Neural progenitor cell (in vitro differentiated cells): ENCODE data around the gene FIBCD1. TPM values are rescaled to one million over a fixed set of nuclear protein-coding genes. Genes with fewer than 3 reads are reported as not detected.

ENCODE experiments used
- DNase-seq: peaks from one replicate; pipeline ENCODE4 v3.0.0-alpha.2; 2016; ENCODE audit warnings: low spot score
- H2AFZ ChIP-seq: fragments of 200-600 bp; sonication (generic); replicated peaks from 2 replicates; pipeline ENCODE4 v1.6.1; 2016; ENCODE audit warnings: antibody characterized with exemption
- H3F3A ChIP-seq: fragments of 200-600 bp; sonication (generic); 2 replicates; pipeline ENCODE4 v1.6.1; 2016; ENCODE audit warnings: antibody characterized with exemption, low read depth
- H3K27ac ChIP-seq: fragments of 200-600 bp; sonication (generic); 2 replicates; pipeline ENCODE4 v1.5.1; 2016; ENCODE audit warnings: mild to moderate bottlenecking
- H3K27me3 ChIP-seq: fragments of 200-600 bp; sonication (generic); 2 replicates; pipeline ENCODE4 v1.6.1; 2016; ENCODE audit warnings: mild to moderate bottlenecking, moderate library complexity
- H3K36me3 ChIP-seq: fragments of 200-600 bp; sonication (generic); 2 replicates; pipeline ENCODE4 v1.5.1; 2016
- H3K4me1 ChIP-seq: fragments of 200-600 bp; sonication (generic); 2 replicates; pipeline ENCODE4 v1.6.1; 2016; ENCODE audit warnings: mixed run types
- H3K4me2 ChIP-seq: fragments of 200-600 bp; sonication (generic); 2 replicates; pipeline ENCODE4 v1.6.1; 2016
- H3K4me3 ChIP-seq: fragments of 200-600 bp; sonication (generic); 2 replicates; pipeline ENCODE4 v1.5.1; 2016
- H3K79me2 ChIP-seq: fragments of 200-600 bp; sonication (generic); 2 replicates; pipeline ENCODE4 v1.6.1; 2016; ENCODE audit warnings: low read depth
- H3K9ac ChIP-seq: fragments of 200-600 bp; sonication (generic); 2 replicates; pipeline ENCODE4 v1.6.1; 2016
- H3K9me3 ChIP-seq: fragments of 200-600 bp; sonication (generic); 2 replicates; pipeline ENCODE4 v1.5.1; 2016; ENCODE audit warnings: low read depth
- H4K20me1 ChIP-seq: fragments of 200-600 bp; sonication (generic); 2 replicates; pipeline ENCODE4 v1.6.1; 2016; ENCODE audit warnings: low read depth
- H3K27ac Mint-ChIP-seq: 3 replicates; pipeline ENCODE4 v1.8.0; 2021; ENCODE audit warnings: mixed read lengths
- H3K27me3 Mint-ChIP-seq: 2 replicates; pipeline ENCODE4 v1.8.0; 2022; ENCODE audit warnings: low read depth, mild to moderate bottlenecking, inconsistent platforms, moderate library complexity, mixed read lengths; ENCODE audit not compliant: insufficient read depth
- H3K36me3 Mint-ChIP-seq: 3 replicates; pipeline ENCODE4 v1.8.0; 2021; ENCODE audit warnings: mixed read lengths
- H3K4me1 Mint-ChIP-seq: 3 replicates; pipeline ENCODE4 v1.8.0; 2021; ENCODE audit warnings: mixed read lengths
- H3K4me3 Mint-ChIP-seq: 3 replicates; pipeline ENCODE4 v1.8.0; 2021; ENCODE audit warnings: mild to moderate bottlenecking, moderate library complexity, mixed read lengths
- H3K9me3 Mint-ChIP-seq: 3 replicates; pipeline ENCODE4 v1.8.0; 2020; ENCODE audit warnings: mixed read lengths
- CTCF ChIP-seq: fragments of 200-600 bp; sonication (generic); IDR thresholded peaks from 2 replicates; pipeline ENCODE4 v1.5.1; 2017; ENCODE audit warnings: antibody characterized with exemption, mild to moderate bottlenecking
- EZH2 ChIP-seq: fragments of 200-600 bp; sonication (generic); IDR thresholded peaks from 2 replicates; pipeline ENCODE4 v1.6.1; 2017; ENCODE audit warnings: antibody characterized with exemption, mild to moderate bottlenecking, moderate library complexity
- EZH2phosphoT487 ChIP-seq: fragments of 200-600 bp; sonication (generic); IDR thresholded peaks from 2 replicates; pipeline ENCODE4 v1.6.1; 2017; ENCODE audit warnings: antibody characterized with exemption
- total RNA-seq: library from RNA; depleted of rRNA; stranded (reverse); fragments of >200 nt; gene quantifications from 2 replicates; pipeline ENCODE4 v1.2.3, GENCODE V29; 2015; ENCODE audit warnings: low replicate concordance

FIBCD1 gene
- total RNA-seq, 1 donor from 2014 or later, result 1.8 TPM

DNA sequence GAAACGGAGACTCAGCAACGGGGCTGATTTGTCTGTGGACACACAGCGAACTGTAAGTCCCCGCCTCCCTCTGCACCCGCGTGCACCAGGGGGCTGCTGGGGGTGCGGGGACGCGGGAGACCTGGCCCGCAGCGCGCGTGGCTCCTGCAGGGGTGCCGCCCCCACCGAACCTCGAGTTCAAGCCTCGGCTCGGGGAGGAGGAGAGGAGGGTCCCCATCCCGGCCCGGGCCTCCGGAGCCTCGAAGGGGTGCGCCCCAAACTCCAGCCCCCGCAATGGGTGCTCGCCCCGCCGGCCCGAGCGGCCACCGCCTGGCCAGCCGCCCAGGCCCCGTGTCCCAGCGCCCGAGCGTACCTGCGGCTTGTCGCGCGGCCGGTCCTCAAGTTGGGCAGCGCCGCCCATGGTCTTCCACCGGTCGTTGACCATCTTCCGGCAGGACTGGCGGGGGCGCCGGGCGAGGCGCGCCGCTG, 829 bp downstream of the FIBCD1 start:
- no peak overlapping the region for H2AFZ ChIP-seq

GRCh38 chr9:130937146-130938076, 1.6 kb downstream of the FIBCD1 start:
- no peaks in the 10 kb centered on the region for H3K36me3 Mint-ChIP-seq
- no peaks in the 10 kb centered on the region for H3K36me3 ChIP-seq
- H3K27ac Mint-ChIP-seq, result no peak overlapping the region
- peaks cover 42% of the 10 kb centered on the region for H3K27me3 Mint-ChIP-seq
- H3K4me2 ChIP-seq, result peak overlapping the region; percentile 97
- H3K4me3 Mint-ChIP-seq, result peak overlapping the region; percentile 83
- H3K4me1 Mint-ChIP-seq, result peaks cover 41% of the 10 kb centered on the region
- TF ChIP-seq EZH2phosphoT487 (no peak), CTCF (no peak), EZH2 (no peak)
- H3K9ac ChIP-seq, result no peak overlapping the region
- peaks cover 3% of the 10 kb centered on the region for H3K9me3 Mint-ChIP-seq
- no peaks in the 10 kb centered on the region for H3K9me3 ChIP-seq
- H3K79me2 ChIP-seq, result no peaks in the 10 kb centered on the region
- H3F3A ChIP-seq, result peaks cover 69% of the 10 kb centered on the region
- H3K4me1 ChIP-seq, result peaks cover 37% of the 10 kb centered on the region
- H2AFZ ChIP-seq, result no peak overlapping the region
- H4K20me1 ChIP-seq, result peaks cover 41% of the 10 kb centered on the region
- H3K27me3 ChIP-seq, result peaks cover 61% of the 10 kb centered on the region
- no peak for DNase-seq
- H3K4me3 ChIP-seq, result peak overlapping the region; percentile 89
- no peak overlapping the region for H3K27ac ChIP-seq

More for the DNA sequence above, 829 bp downstream of the FIBCD1 start:
- Mint-ChIP-seq H3K4me3 (peak overlapping the region; percentile 83), H3K9me3 (peaks cover 3% of the 10 kb centered on the region), H3K36me3 (no peaks in the 10 kb centered on the region), H3K27me3 (peaks cover 43% of the 10 kb centered on the region), H3K27ac (no peak overlapping the region), H3K4me1 (peaks cover 34% of the 10 kb centered on the region)
- Histone ChIP-seq H3K4me2 (peak overlapping the region; percentile 97), H3K79me2 (no peaks in the 10 kb centered on the region), H3K27ac (no peak overlapping the region), H3K27me3 (peaks cover 67% of the 10 kb centered on the region), H3K9me3 (no peaks in the 10 kb centered on the region), H4K20me1 (peaks cover 38% of the 10 kb centered on the region), H3K4me1 (peaks cover 29% of the 10 kb centered on the region), H3F3A (peaks cover 61% of the 10 kb centered on the region), H3K4me3 (peak overlapping the region; percentile 89), H3K9ac (no peak overlapping the region), H3K36me3 (no peaks in the 10 kb centered on the region)
- TF ChIP-seq EZH2phosphoT487 (no peak), EZH2 (no peak), CTCF (no peak)
- DNase-seq, result no peak

DNA sequence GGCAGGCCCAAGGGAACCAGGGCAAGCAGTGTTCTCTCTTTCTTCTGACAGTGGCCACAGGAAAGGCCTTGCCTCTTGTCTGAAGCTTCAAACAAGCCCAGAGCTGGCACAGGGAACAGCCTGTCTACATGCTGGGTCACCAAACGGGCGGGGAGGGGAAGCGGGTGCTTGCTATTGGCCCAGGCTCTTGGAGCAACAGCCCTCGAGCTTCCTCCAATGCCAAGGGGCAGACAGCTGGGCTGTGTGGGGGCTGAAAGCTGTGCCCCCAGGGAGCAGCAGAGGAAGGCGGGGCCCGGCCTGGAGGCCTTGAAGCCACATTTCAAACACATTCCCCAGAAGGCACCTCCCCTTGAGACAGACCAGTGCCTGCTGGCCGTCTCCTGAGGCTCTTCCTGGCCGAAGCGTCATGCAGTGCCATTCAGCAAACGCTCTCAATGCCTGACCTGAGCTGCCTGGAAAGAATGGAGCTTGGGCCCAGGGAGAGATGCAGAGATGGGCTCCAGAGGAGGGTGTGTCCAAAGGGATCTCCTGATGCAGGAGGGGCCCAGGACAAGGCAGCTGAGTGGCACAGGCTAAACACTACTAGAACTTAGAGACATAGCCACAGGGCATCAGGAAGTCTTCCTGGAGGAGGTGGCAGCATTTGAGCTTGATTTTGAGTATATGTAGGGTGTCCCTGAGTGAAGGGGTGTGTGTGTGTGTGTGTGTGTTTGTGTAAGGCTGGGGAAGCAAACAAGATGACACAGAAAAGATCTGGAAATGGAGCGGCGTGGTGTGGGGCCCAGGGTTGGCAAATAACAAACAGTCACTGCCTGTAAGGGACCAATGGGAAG, 2.5 kb downstream of the FIBCD1 start:
- H3K9ac ChIP-seq, result no peak overlapping the region
- no peak overlapping the region for H3K4me3 ChIP-seq
- no peak for TF ChIP-seq EZH2
- TF ChIP-seq CTCF, result no peak
- no peak for TF ChIP-seq EZH2phosphoT487
- Mint-ChIP-seq H3K36me3 (no peaks in the 10 kb centered on the region), H3K4me3 (peak overlapping the region; percentile 64), H3K9me3 (peaks cover 3% of the 10 kb centered on the region), H3K27ac (no peak overlapping the region), H3K27me3 (peaks cover 42% of the 10 kb centered on the region), H3K4me1 (peaks cover 49% of the 10 kb centered on the region)
- no peak overlapping the region for H3K27ac ChIP-seq
- H4K20me1 ChIP-seq, result peaks cover 42% of the 10 kb centered on the region
- peaks cover 51% of the 10 kb centered on the region for H3K27me3 ChIP-seq
- H3K36me3 ChIP-seq, result no peaks in the 10 kb centered on the region
- DNase-seq, result peak; percentile 93
- H2AFZ ChIP-seq, result no peak overlapping the region
- peaks cover 73% of the 10 kb centered on the region for H3F3A ChIP-seq
- H3K79me2 ChIP-seq, result no peaks in the 10 kb centered on the region
- H3K4me1 ChIP-seq, result peaks cover 38% of the 10 kb centered on the region
- H3K4me2 ChIP-seq, result peak overlapping the region; percentile 58
- no peaks in the 10 kb centered on the region for H3K9me3 ChIP-seq
